Natural killer cell (primary cell): Measurements from ENCODE around the gene MRPL17. TPM values are rescaled to one million over a fixed set of nuclear protein-coding genes. Genes with fewer than 3 reads are reported as not detected.

ENCODE experiments used
- ATAC-seq, 3 donors: fragments of 150-1000 bp in 2 of 3; fragments of 200-7000 bp in 1 of 3; cut with Tn5 transposase; 1 replicate in 1 of 3; 2 replicates in 2 of 3; pipeline ENCODE4 v1.10.0; 2021; ENCODE audit warnings: mild to moderate bottlenecking in 2 of 3, moderate library complexity in 2 of 3
- DNase-seq, 2 donors: peaks; one replicate each; pipeline versions ENCODE4 v3.0.0 to v3.0.0-alpha.2; 2013 to 2021; ENCODE audit warnings: mixed read lengths in 1 of 2
- H3K27ac ChIP-seq: one replicate; pipeline ENCODE4 v1.5.1; 2013; ENCODE audit warnings: mild to moderate bottlenecking, low read length
- H3K27me3 ChIP-seq: one replicate; pipeline ENCODE4 v1.6.1; 2013; ENCODE audit warnings: low read length; ENCODE audit not compliant: control insufficient read depth, insufficient read depth
- H3K36me3 ChIP-seq: one replicate; pipeline ENCODE4 v1.6.1; 2013; ENCODE audit warnings: low read length; ENCODE audit not compliant: control insufficient read depth, insufficient read depth
- H3K4me1 ChIP-seq: one replicate; pipeline ENCODE4 v1.6.1; 2013; ENCODE audit warnings: low read length; ENCODE audit not compliant: control insufficient read depth, insufficient read depth
- H3K4me3 ChIP-seq: one replicate; pipeline ENCODE4 v1.5.1; 2013; ENCODE audit warnings: low read length
- H3K9me3 ChIP-seq: one replicate; pipeline ENCODE4 v1.6.1; 2013; ENCODE audit warnings: low read length; ENCODE audit not compliant: control insufficient read depth, insufficient read depth
- H3K27ac Mint-ChIP-seq, 2 donors: one replicate each; pipeline ENCODE4 v1.8.0; 2022; ENCODE audit warnings: mild to moderate bottlenecking in 2 of 2, mixed read lengths in 2 of 2, moderate library complexity in 1 of 2
- H3K27me3 Mint-ChIP-seq, 2 donors: one replicate each; pipeline ENCODE4 v1.8.0; 2022; ENCODE audit warnings: low read depth in 2 of 2, mixed read lengths in 2 of 2
- H3K36me3 Mint-ChIP-seq: one replicate; pipeline ENCODE4 v1.8.0; 2022; ENCODE audit warnings: mixed read lengths
- H3K4me1 Mint-ChIP-seq, 2 donors: one replicate each; pipeline ENCODE4 v1.8.0; 2022; ENCODE audit warnings: mixed read lengths in 2 of 2
- H3K4me3 Mint-ChIP-seq: one replicate; pipeline ENCODE4 v1.8.0; 2022; ENCODE audit warnings: mild to moderate bottlenecking, moderate library complexity, mixed read lengths
- H3K9me3 Mint-ChIP-seq, 2 donors: one replicate each; pipeline ENCODE4 v1.8.0; 2022; ENCODE audit warnings: mixed read lengths in 2 of 2
- WGBS: methylation state at CpG from one replicate; pipeline ENCODE4 v1.1.7; 2013; ENCODE audit warnings: missing lambda C conversion rate; ENCODE audit not compliant: insufficient coverage; 5-methylcytosine and 5-hydroxymethylcytosine counted together
- intact Hi-C: fragments of 100-400 bp; cut with micrococcal nuclease; formaldehyde crosslinking; loops from one replicate; pipeline ENCODE4 v1.14.2; 2022
- total RNA-seq, 4 donors: library from RNA; stranded (reverse); fragments of 120-200 nt in 1 of 4; gene quantifications; one replicate each; pipeline versions ENCODE4 v1.2.3 to v1.2.4, GENCODE V29; 2013 to 2022
- TF ChIP-seq, protein P1 (sequence below): fragments of 200-600 bp; IDR thresholded peaks from one replicate; pipeline ENCODE4 v1.8.0; 2022; ENCODE audit warnings: antibody characterized with exemption

The MRPL17 gene
- total RNA-seq, 3 donors from 2014 or later (not counting 1 experiment from before 2014, with no cell fraction given), result 9.0 to 11.8 (median 11.4) TPM

DNA sequence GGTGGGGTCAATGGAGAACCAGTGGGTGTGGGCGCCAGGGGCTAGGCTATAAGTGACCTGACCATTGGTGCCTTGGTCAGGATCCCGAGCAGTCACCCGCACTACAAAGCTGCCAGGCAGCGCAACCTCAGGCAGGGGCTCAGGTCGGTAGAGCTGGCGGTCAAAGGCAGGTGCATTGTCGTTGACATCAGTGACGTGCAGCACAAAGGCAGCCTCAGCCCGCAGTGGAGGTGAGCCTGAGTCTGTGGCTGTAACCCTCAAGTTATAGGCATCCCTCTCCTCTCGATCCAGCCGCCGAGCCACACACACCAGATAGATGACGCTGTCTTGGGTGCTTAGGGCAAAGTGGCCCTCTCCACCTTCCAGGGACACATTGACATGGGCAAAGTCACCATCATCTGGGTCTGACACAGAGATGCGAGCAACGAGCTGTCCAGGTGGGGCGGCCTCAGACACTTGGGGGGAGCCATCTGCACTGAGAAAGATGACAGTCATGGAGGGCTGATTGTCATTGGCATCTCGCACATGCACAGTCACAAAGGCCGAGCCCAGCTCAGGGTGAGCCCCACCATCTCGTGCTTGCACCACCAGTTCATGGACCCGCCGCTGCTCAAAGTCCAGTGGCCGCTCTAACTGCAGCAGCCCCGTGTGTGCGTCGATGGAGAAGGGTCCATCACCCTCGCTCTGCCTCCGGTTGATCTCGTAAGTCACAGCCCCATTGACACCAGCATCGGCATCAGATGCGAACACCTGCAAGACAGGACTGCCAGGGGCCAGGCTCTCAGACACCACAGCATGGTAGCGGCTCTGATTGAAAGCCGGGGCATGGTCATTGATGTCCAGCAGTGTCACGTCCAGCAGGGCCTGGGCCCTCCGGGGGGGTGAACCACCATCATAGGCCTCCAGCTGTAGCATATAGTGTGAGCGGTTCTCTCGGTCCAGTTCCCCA, 42.8 kb downstream of the MRPL17 start:
- TF ChIP-seq, protein P1, sequence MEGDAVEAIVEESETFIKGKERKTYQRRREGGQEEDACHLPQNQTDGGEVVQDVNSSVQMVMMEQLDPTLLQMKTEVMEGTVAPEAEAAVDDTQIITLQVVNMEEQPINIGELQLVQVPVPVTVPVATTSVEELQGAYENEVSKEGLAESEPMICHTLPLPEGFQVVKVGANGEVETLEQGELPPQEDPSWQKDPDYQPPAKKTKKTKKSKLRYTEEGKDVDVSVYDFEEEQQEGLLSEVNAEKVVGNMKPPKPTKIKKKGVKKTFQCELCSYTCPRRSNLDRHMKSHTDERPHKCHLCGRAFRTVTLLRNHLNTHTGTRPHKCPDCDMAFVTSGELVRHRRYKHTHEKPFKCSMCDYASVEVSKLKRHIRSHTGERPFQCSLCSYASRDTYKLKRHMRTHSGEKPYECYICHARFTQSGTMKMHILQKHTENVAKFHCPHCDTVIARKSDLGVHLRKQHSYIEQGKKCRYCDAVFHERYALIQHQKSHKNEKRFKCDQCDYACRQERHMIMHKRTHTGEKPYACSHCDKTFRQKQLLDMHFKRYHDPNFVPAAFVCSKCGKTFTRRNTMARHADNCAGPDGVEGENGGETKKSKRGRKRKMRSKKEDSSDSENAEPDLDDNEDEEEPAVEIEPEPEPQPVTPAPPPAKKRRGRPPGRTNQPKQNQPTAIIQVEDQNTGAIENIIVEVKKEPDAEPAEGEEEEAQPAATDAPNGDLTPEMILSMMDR, result no peak
- Histone ChIP-seq H3K27me3 (no peaks in the 10 kb centered on the region), H3K4me1 (peaks cover 18% of the 10 kb centered on the region), H3K27ac (no peak overlapping the region), H3K4me3 (no peak overlapping the region), H3K9me3 (no peaks in the 10 kb centered on the region), H3K36me3 (no peaks in the 10 kb centered on the region)
- H3K4me1 Mint-ChIP-seq, result no peaks in the 10 kb centered on the region
- H3K36me3 Mint-ChIP-seq, result no peaks in the 10 kb centered on the region
- H3K4me3 Mint-ChIP-seq, result no peak overlapping the region
- no peaks in the 10 kb centered on the region for H3K27me3 Mint-ChIP-seq
- ATAC-seq (no peak), DNase-seq (no peak)
- intact Hi-C loops, result no loop called here
- H3K9me3 Mint-ChIP-seq, result no peaks in the 10 kb centered on the region
- 96% methylated on average over 36 of the region's 36 CpGs for WGBS
- H3K27ac Mint-ChIP-seq, result no peak overlapping the region

DNA sequence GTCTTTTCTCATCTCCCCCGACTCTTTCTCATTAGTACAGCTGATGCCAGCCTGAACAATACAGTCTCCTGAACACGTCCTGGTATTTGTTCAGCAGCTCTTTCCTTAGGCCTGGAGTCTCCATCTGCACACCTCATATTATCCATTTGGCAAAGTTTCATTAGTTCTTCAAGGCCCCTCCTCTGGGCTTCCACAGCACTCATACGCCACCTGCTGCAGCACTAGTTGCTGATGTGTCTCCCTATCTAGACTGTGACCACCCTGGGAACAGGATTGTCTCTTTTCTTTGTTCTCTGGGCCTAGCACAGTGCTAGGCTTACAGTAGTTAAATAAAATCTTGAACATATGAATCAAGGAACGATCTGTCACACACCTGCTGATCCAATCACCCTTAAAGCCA, 44.7 kb downstream of the MRPL17 start:
- H3K4me1 Mint-ChIP-seq, result no peaks in the 10 kb centered on the region
- H3K27me3 ChIP-seq, result no peaks in the 10 kb centered on the region
- DNase-seq (no peak), ATAC-seq (no peak)
- no peak overlapping the region for H3K27ac ChIP-seq
- no peaks in the 10 kb centered on the region for H3K27me3 Mint-ChIP-seq
- H3K4me1 ChIP-seq, result peaks cover 12% of the 10 kb centered on the region
- H3K9me3 ChIP-seq, result no peaks in the 10 kb centered on the region
- H3K4me3 ChIP-seq, result no peak overlapping the region
- WGBS, result 92% methylated on average over 4 of the region's 4 CpGs
- no peaks in the 10 kb centered on the region for H3K36me3 Mint-ChIP-seq
- TF ChIP-seq, protein P1, result no peak
- no peaks in the 10 kb centered on the region for H3K9me3 Mint-ChIP-seq
- intact Hi-C loops, result no loop called here
- no peak overlapping the region for H3K27ac Mint-ChIP-seq
- no peak overlapping the region for H3K4me3 Mint-ChIP-seq
- H3K36me3 ChIP-seq, result no peaks in the 10 kb centered on the region

DNA sequence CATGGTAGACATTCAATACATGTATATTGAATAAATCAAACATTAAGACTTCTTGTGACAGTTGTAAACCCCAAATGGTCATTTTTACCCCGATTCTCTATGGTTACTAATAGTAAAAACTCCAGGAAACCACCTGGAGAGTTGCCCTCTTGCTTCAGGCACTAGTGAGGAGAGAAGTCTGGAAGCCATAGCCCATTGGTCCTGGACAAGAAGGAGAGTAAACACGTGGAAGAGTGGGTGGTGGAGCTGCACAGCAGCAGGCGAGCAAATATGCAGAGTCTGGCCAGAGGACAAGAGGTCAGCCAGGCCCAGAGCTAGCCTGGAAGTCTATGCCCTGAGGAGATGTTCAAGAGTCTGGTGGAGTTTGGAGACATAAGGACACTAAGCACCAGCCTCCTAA, 45.3 kb downstream of the MRPL17 start:
- H3K27me3 ChIP-seq, result no peaks in the 10 kb centered on the region
- no peaks in the 10 kb centered on the region for H3K36me3 Mint-ChIP-seq
- H3K27ac Mint-ChIP-seq, result no peak overlapping the region
- no peaks in the 10 kb centered on the region for H3K36me3 ChIP-seq
- H3K4me3 Mint-ChIP-seq, result no peak overlapping the region
- no peak overlapping the region for H3K27ac ChIP-seq
- DNase-seq (no peak), ATAC-seq (no peak)
- intact Hi-C loops, result no loop called here
- 82% methylated on average over 2 of the region's 3 CpGs for WGBS
- TF ChIP-seq, protein P1, result no peak
- no peaks in the 10 kb centered on the region for H3K9me3 Mint-ChIP-seq
- no peaks in the 10 kb centered on the region for H3K9me3 ChIP-seq
- H3K27me3 Mint-ChIP-seq, result no peaks in the 10 kb centered on the region
- no peaks in the 10 kb centered on the region for H3K4me1 Mint-ChIP-seq
- H3K4me1 ChIP-seq, result peaks cover 12% of the 10 kb centered on the region
- no peak overlapping the region for H3K4me3 ChIP-seq
